Measurements from ENCODE around the gene PEAK1.

PEAK1 gene

GRCh38 chr15:77167406-77167805 is 252.5 kb downstream of the PEAK1 start:
- Histone ChIP-seq H3K27ac (no peak overlapping the region), H3K4me1 (ENCODE audit: low read depth, poor library complexity, severe bottlenecking) (no peaks in the 10 kb centered on the region), H3K4me2 (no peak overlapping the region), H4K20me1 (ENCODE audit: insufficient read depth) (no peaks in the 10 kb centered on the region), H3K9ac (no peak overlapping the region), H3K27me3 (ENCODE audit: insufficient read depth, low read depth) (no peaks in the 10 kb centered on the region), H3K36me3 (ENCODE audit: insufficient read depth) (no peaks in the 10 kb centered on the region), H3K4me3 (IDR thresholded peaks at IDR 0.05; ENCODE audit: insufficient read depth, low read depth, low read length) (no peak overlapping the region), H3K79me2 (ENCODE audit: insufficient read depth, low read depth) (no peaks in the 10 kb centered on the region), H2AFZ (ENCODE audit: low read depth) (no peak overlapping the region)
- TF ChIP-seq CTCF (conservative IDR thresholded peaks at IDR 0.05; ENCODE audit: low read depth, low read length), result no peak

- H3K27ac ChIP-seq, result no peak overlapping the region
These were observed 256.0 kb downstream of the PEAK1 start for GRCh38 chr15:77163781-77164384.

GRCh38 chr15:77162872-77163633 is 256.9 kb downstream of the PEAK1 start:
- no peak overlapping the region for H3K27ac ChIP-seq

More at GRCh38 chr15:77163781-77164384, 256.0 kb downstream of the PEAK1 start:
- no peak overlapping the region for H3K4me2 ChIP-seq
- H3K4me1 ChIP-seq (ENCODE audit: low read depth, poor library complexity, severe bottlenecking), result no peaks in the 10 kb centered on the region
- H4K20me1 ChIP-seq (ENCODE audit: insufficient read depth), result no peaks in the 10 kb centered on the region
- no peak for TF ChIP-seq CTCF (conservative IDR thresholded peaks at IDR 0.05; ENCODE audit: low read depth, low read length)
- H3K9ac ChIP-seq, result no peak overlapping the region
- no peaks in the 10 kb centered on the region for H3K27me3 ChIP-seq (ENCODE audit: insufficient read depth, low read depth)
- H3K4me3 ChIP-seq (IDR thresholded peaks at IDR 0.05; ENCODE audit: insufficient read depth, low read depth, low read length), result no peak overlapping the region
- no peaks in the 10 kb centered on the region for H3K36me3 ChIP-seq (ENCODE audit: insufficient read depth)
- H2AFZ ChIP-seq (ENCODE audit: low read depth), result no peak overlapping the region
- H3K79me2 ChIP-seq (ENCODE audit: insufficient read depth, low read depth), result no peaks in the 10 kb centered on the region

More at GRCh38 chr15:77162872-77163633, 256.9 kb downstream of the PEAK1 start:
- no peaks in the 10 kb centered on the region for H3K4me1 ChIP-seq (ENCODE audit: low read depth, poor library complexity, severe bottlenecking)
- no peaks in the 10 kb centered on the region for H4K20me1 ChIP-seq (ENCODE audit: insufficient read depth)
- H3K9ac ChIP-seq, result no peak overlapping the region
- no peak for TF ChIP-seq CTCF (conservative IDR thresholded peaks at IDR 0.05; ENCODE audit: low read depth, low read length)
- H3K4me3 ChIP-seq (IDR thresholded peaks at IDR 0.05; ENCODE audit: insufficient read depth, low read depth, low read length), result no peak overlapping the region
- no peak overlapping the region for H3K4me2 ChIP-seq
- H3K27me3 ChIP-seq (ENCODE audit: insufficient read depth, low read depth), result no peaks in the 10 kb centered on the region
- H3K79me2 ChIP-seq (ENCODE audit: insufficient read depth, low read depth), result no peaks in the 10 kb centered on the region
- H3K36me3 ChIP-seq (ENCODE audit: insufficient read depth), result no peaks in the 10 kb centered on the region
- H2AFZ ChIP-seq (ENCODE audit: low read depth), result no peak overlapping the region

Data from KMS-11 (cell line).